Neural progenitor cell (in vitro differentiated cells): ENCODE results near the gene NEK6.

ENCODE experiments used
- CTCF ChIP-seq: fragments of 200-600 bp; sonication (generic); IDR thresholded peaks from 2 replicates; pipeline ENCODE4 v1.5.1; 2017; ENCODE audit warnings: antibody characterized with exemption, mild to moderate bottlenecking
- EZH2 ChIP-seq: fragments of 200-600 bp; sonication (generic); IDR thresholded peaks from 2 replicates; pipeline ENCODE4 v1.6.1; 2017; ENCODE audit warnings: antibody characterized with exemption, mild to moderate bottlenecking, moderate library complexity

GRCh38 chr9:124300312-124300711, 42.6 kb downstream of the NEK6 start:
- no peak for TF ChIP-seq CTCF
- no peak for TF ChIP-seq EZH2
